HepG2 (cell line): ENCODE measurements around the gene LIPE. TPM values are rescaled to one million over a fixed set of nuclear protein-coding genes. Genes with fewer than 3 reads are reported as not detected.

Experiments
- ATAC-seq: fragments of 200-7000 bp; cut with Tn5 transposase; 3 replicates; pipeline ENCODE4 v1.9.1; 2020; ENCODE audit warnings: mild to moderate bottlenecking, moderate library complexity
- BruUV-seq: library from RNA; stranded (reverse); fragments of 400-500 nt; replicated peaks from 2 replicates; lab custom pipeline; 2021; lab: Mats Ljungman, UMichigan
- CTCF ChIA-PET: fragments of 300-600 bp; formaldehyde crosslinking; extraction: SDS; loops from one replicate; lab custom pipeline; 2021; ENCODE audit warnings: low total read pairs, inconsistent platforms, low intra/inter-chr PET ratio; lab: Yijun Ruan, JAX
- POLR2A ChIA-PET: fragments of 350-600 bp; sonication (Branson Sonifier 250); formaldehyde crosslinking; loops from one replicate; lab custom pipeline; 2020; ENCODE audit warnings: antibody characterized with exemption, inconsistent platforms; lab: Yijun Ruan, JAX
- DNase-seq: peaks from one replicate; pipeline ENCODE4 v3.0.0-alpha.2; 2015; ENCODE audit warnings: low spot score
- FAIRE-seq: peaks from 3 replicates; lab custom pipeline; 2011; peaks lifted over from hg19 to GRCh38; lab: Jason Lieb, UNC
- H2AFZ ChIP-seq: one replicate; pipeline ENCODE4 v1.6.1; 2011; ENCODE audit warnings: low read length, inconsistent platforms
- H3K27ac ChIP-seq: fragments of 300-600 bp; 3 replicates; pipeline ENCODE4 v1.8.0; 2011; ENCODE audit warnings: mixed run types, mild to moderate bottlenecking, mixed read lengths, low read length, inconsistent platforms; ENCODE audit not compliant: insufficient read depth; ENCODE audit errors: extremely low read length
- H3K27me3 ChIP-seq, 2 experiments: fragments of 200-600 bp in 1 of 2; 2 replicates in 1 of 2; 3 replicates in 1 of 2; pipeline versions ENCODE4 v1.6.0 to v1.8.0; 2011; ENCODE audit warnings: low read length in 2 of 2, mild to moderate bottlenecking in 2 of 2, moderate library complexity in 2 of 2, inconsistent platforms in 1 of 2; ENCODE audit not compliant: insufficient read depth in 2 of 2, control insufficient read depth in 1 of 2
- H3K36me3 ChIP-seq, 2 experiments: fragments of 200-600 bp in 1 of 2; replicated peaks in 1 of 2; 2 replicates in 1 of 2; 3 replicates in 1 of 2; pipeline versions ENCODE4 v1.5.1 to v1.8.0; 2011; ENCODE audit warnings: low read length in 2 of 2, inconsistent platforms in 1 of 2; ENCODE audit not compliant: insufficient read depth in 2 of 2, control insufficient read depth in 1 of 2
- H3K4me1 ChIP-seq: 2 replicates; pipeline ENCODE4 v1.5.1; 2012; ENCODE audit warnings: low read length, inconsistent platforms; ENCODE audit not compliant: insufficient read depth
- H3K4me2 ChIP-seq: 2 replicates; pipeline ENCODE4 v1.6.0; 2011; ENCODE audit warnings: low read depth, low read length, inconsistent platforms
- H3K4me3 ChIP-seq, 3 experiments: fragments of 200-600 bp in 1 of 3; sonication (generic), shearing (Covaris generic) in 1 of 3; replicated peaks in 1 of 3; 2 replicates each; pipeline ENCODE4 v1.5.1; 2011 to 2016; ENCODE audit warnings: low read length in 3 of 3, inconsistent platforms in 2 of 3, low read depth in 2 of 3, mild to moderate bottlenecking in 2 of 3, control low read depth in 1 of 3, mixed read lengths in 1 of 3; ENCODE audit not compliant: insufficient read depth in 1 of 3
- H3K79me2 ChIP-seq: one replicate; pipeline ENCODE4 v1.6.1; 2011; ENCODE audit warnings: low read length, inconsistent platforms; ENCODE audit not compliant: insufficient read depth
- H3K9ac ChIP-seq: 2 replicates; pipeline ENCODE4 v1.6.0; 2011; ENCODE audit warnings: mild to moderate bottlenecking, low read depth, low read length, inconsistent platforms; ENCODE audit not compliant: insufficient read depth
- H3K9me3 ChIP-seq: 2 replicates; pipeline ENCODE4 v1.5.1; 2012; ENCODE audit warnings: mild to moderate bottlenecking, low read length
- H4K20me1 ChIP-seq: 2 replicates; pipeline ENCODE4 v1.6.0; 2011; ENCODE audit warnings: inconsistent platforms, mild to moderate bottlenecking, low read length, moderate library complexity; ENCODE audit not compliant: insufficient read depth
- CEBPG ChIP-seq: IDR thresholded peaks from 2 replicates; pipeline ENCODE4 v1.6.1; 2016
- FOXA1 ChIP-seq, 2 experiments: fragments of 450-650 bp in 1 of 2; sonication (generic) in 1 of 2; formaldehyde crosslinking in 1 of 2; IDR thresholded peaks; 2 replicates each; pipeline versions ENCODE4 v1.4.0 to v1.6.1; 2016 to 2020; ENCODE audit warnings: missing genetic modification reagents in 1 of 2
- IRF1 ChIP-seq: sonication (generic); formaldehyde crosslinking; IDR thresholded peaks from 2 replicates; pipeline ENCODE4 v1.4.0; 2020; ENCODE audit warnings: low read depth, mild to moderate bottlenecking, missing genetic modification reagents
- ZBTB7B ChIP-seq: sonication (generic); formaldehyde crosslinking; IDR thresholded peaks from 2 replicates; pipeline ENCODE4 v1.4.0; 2020; ENCODE audit warnings: missing genetic modification reagents
- ZNF770 ChIP-seq: sonication (generic); formaldehyde crosslinking; IDR thresholded peaks from 2 replicates; pipeline ENCODE4 v1.5.0; 2020; ENCODE audit warnings: mild to moderate bottlenecking, missing genetic modification reagents
- WGBS: methylation state at CpG from one replicate; pipeline ENCODE4 v1.1.6; 2017; ENCODE audit warnings: low lambda C conversion rate; 5-methylcytosine and 5-hydroxymethylcytosine counted together
- in situ Hi-C: cut with HindIII; loops from 2 replicates; pipeline ENCODE4 v1.10.0; 2017; ENCODE audit warnings: low pct_unique_long_range_greater_than_20kb; ENCODE audit not compliant: extremely low pct_ligation_motif_present
- intact Hi-C: fragments of 100-400 bp; cut with micrococcal nuclease; formaldehyde crosslinking; loops from one replicate; pipeline ENCODE4 v1.10.0; 2022; ENCODE audit not compliant: unreplicated experiment
- polyA plus RNA-seq, 8 experiments: library from polyadenylated mRNA; depleted of rRNA in 3 of 8; stranded (reverse) in 7 of 8; unstranded in 1 of 8; fragments of >200 nt; fragmentation: Illumina TruSeq in 4 of 8; extraction: Trizol in 4 of 8; gene quantifications; 2 replicates each; pipeline versions ENCODE4 v1.2.1 to v1.2.3, GENCODE V29; 2011 to 2016; ENCODE audit warnings: low read depth in 4 of 8, missing spikeins in 1 of 8, mixed read lengths in 1 of 8; ENCODE audit not compliant: insufficient read depth in 1 of 8
- total RNA-seq, 5 experiments: library from RNA; depleted of rRNA; stranded (reverse); fragments of >200 nt; fragmentation: Illumina TruSeq; extraction: Trizol; gene quantifications; 2 replicates each; pipeline ENCODE4 v1.2.3, GENCODE V29; 2016; ENCODE audit warnings: low read depth in 1 of 5

The LIPE gene
- total and polyA plus RNA-seq, 2 of the 13 experiments (the other 11 are each of a cell fraction or from before 2014, with no cell fraction given) = not detected

- no peak overlapping the region for H3K9ac ChIP-seq
- POLR2A ChIA-PET = interaction anchor here (2.6 kb wide), 1 partner anchor 12 kb away, joined by 13 read pairs; no protein-coding TSS in a partner anchor
- no peak for TF ChIP-seq FOXA1 (IDR thresholded peaks at IDR 0.05)
- no peak for TF ChIP-seq FOXA1 (CRISPR knock-in tag; IDR thresholded peaks at IDR 0.05)
- TF ChIP-seq CEBPG = no peak
- TF ChIP-seq IRF1 (CRISPR knock-in tag) = no peak
- peak; percentile 5; the same call in 1 of the 2 replicates for TF ChIP-seq ZNF770 (CRISPR knock-in tag)
- no peak for TF ChIP-seq ZBTB7B
Measured at GRCh38 chr19:42421101-42421500, 6.1 kb downstream of the LIPE start.

More at GRCh38 chr19:42421101-42421500, 6.1 kb downstream of the LIPE start:
- WGBS = 52% methylated on average over 4 of the region's 4 CpGs
- CTCF ChIA-PET = interaction anchor here (1.5 to 2.3 kb wide), 3 partner anchors 13 to 108 kb away, joined by 4 to 38 read pairs (median 13); partner anchors contain the start of gene CEACAM1
- no peaks in the 10 kb centered on the region for H4K20me1 ChIP-seq
- no peaks in the 10 kb centered on the region for H3K79me2 ChIP-seq
- no peaks in the 10 kb centered on the region for H3K9me3 ChIP-seq
- no peak overlapping the region for H3K27ac ChIP-seq
- DNase-seq (no peak), ATAC-seq (no peak), FAIRE-seq (no peak)
- intact Hi-C loops (no loop called here), in situ Hi-C loops (no loop called here)
- no peak overlapping the region for H2AFZ ChIP-seq
- H3K4me2 ChIP-seq = no peak overlapping the region
- no peaks in the 10 kb centered on the region for H3K36me3 ChIP-seq
- no peak overlapping the region for H3K4me3 ChIP-seq
- BruUV-seq = no TSS peak
- H3K27me3 ChIP-seq = peaks cover 4 to 31% of the 10 kb centered on the region in 2 experiments
- peaks cover 55% of the 10 kb centered on the region for H3K4me1 ChIP-seq
